Hematopoietic multipotent progenitor cell treated with erythropoietin and hydrocortisone succinate and interleukin-3 and kit ligand, for 4 days (in vitro differentiated cells): ENCODE measurements around the gene ZNF398.

Experiments
- DNase-seq: peaks from one replicate; pipeline ENCODE4 v3.0.0-alpha.2; 2015

Gene ZNF398

GRCh38 chr7:149226840-149227494, 79.7 kb downstream of the ZNF398 start:
- no peak for DNase-seq

DNA sequence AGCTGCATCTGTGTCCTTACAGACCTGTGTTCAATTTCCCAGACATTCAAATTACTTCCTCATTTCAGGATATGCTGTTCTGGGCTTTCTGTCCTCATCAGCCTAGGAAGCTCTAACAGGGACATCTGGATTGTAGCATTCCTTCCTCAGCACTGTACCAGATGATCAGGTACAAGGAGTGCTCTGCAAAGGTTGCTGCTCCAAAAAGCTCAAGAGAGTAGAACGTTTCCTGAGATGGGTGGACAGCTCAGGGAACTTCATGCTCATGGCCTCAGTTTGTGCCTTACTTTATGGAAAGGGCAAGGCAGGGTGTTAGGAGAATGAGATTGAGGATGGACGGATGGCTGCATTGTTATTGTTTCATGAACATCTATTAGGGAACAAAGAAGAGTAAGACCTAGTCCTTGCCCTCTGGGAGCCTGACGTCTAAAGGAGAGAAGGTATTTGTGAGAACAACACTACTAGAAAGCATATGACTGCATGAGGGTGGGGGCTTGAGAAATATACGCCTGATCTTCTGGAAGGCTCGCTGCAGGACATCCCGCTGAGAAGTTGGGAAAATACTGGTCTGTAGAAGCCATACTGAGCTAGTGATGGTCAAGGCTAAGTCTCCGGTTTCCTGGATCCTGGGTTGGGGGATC, 81.7 kb downstream of the ZNF398 start:
- DNase-seq, result peak; percentile 16

DNA sequence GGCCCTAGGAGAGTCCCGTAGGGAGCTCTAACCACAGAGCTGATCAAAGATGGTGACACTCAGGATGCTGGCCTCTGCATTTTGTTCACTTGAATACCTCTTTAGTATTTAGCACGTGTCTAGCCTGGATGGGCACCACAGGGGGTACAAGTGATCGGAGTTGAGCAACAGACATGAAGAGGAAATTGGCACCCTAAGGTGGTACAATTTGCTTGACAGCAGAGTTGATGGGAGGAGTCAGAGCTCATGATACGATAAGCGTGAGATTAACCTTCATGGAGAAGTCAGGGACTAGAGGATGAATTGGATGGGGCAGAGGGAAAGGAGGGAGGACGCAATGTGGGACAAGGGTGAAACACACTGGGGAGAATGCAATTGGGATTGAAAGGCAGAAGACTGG, 82.3 kb downstream of the ZNF398 start:
- DNase-seq, result peak; percentile 19

- DNase-seq, result no peak
Observed at GRCh38 chr7:149232362-149232761, 85.1 kb downstream of the ZNF398 start.
